ENCODE measurements around the gene NHS. TPM values are rescaled to one million over a fixed set of nuclear protein-coding genes. Genes with fewer than 3 reads are reported as not detected.

Gene NHS
- total RNA-seq, 1 donor from 2014 or later: 6.6 TPM

- Histone ChIP-seq H3K27me3 (ENCODE audit: insufficient read depth, low read length) (no peaks in the 10 kb centered on the region), H3K4me2 (ENCODE audit: low read length) (no peak overlapping the region), H3K4me1 (ENCODE audit: insufficient read depth, low read length) (peaks cover 9% of the 10 kb centered on the region), H3K4me3 (ENCODE audit: insufficient read depth, low read depth, low read length) (no peak overlapping the region), H3K9ac (ENCODE audit: low read length) (no peak overlapping the region), H2AFZ (ENCODE audit: low read depth, low read length) (no peak overlapping the region), H3K9me3 (ENCODE audit: insufficient read depth, low read depth, low read length) (no peaks in the 10 kb centered on the region), H3K36me3 (ENCODE audit: insufficient read depth, low read length) (no peaks in the 10 kb centered on the region), H3K27ac (ENCODE audit: low read depth, low read length) (no peak overlapping the region), H3K79me2 (ENCODE audit: insufficient read depth, low read length) (peaks cover 54% of the 10 kb centered on the region), H4K20me1 (ENCODE audit: insufficient read depth, low read length) (no peaks in the 10 kb centered on the region)
- Mint-ChIP-seq H3K9me3 (ENCODE audit: unreplicated experiment) (no peaks in the 10 kb centered on the region), H3K27me3 (ENCODE audit: low read depth, unreplicated experiment) (no peaks in the 10 kb centered on the region), H3K27ac (ENCODE audit: unreplicated experiment) (no peak overlapping the region), H3K4me3 (ENCODE audit: unreplicated experiment) (no peak overlapping the region), H3K4me1 (ENCODE audit: low read depth, unreplicated experiment) (peaks cover 14% of the 10 kb centered on the region), H3K36me3 (ENCODE audit: low read depth, unreplicated experiment) (no peaks in the 10 kb centered on the region)
- DNase-seq (ENCODE audit: low read depth) (no peak), FAIRE-seq (peak; percentile 99)
- TF ChIP-seq EZH2 (IDR thresholded peaks at IDR 0.05; ENCODE audit: insufficient read depth, low read length) (no peak), CTCF (IDR thresholded peaks at IDR 0.05; ENCODE audit: insufficient read depth, low read depth, low read length) (no peak)
Observed at GRCh38 chrX:17465802-17466201, 90.8 kb downstream of the NHS start.

- TF ChIP-seq CTCF (IDR thresholded peaks at IDR 0.05; ENCODE audit: insufficient read depth, low read depth, low read length) (no peak), EZH2 (IDR thresholded peaks at IDR 0.05; ENCODE audit: insufficient read depth, low read length) (no peak)
- H3K4me2 ChIP-seq (ENCODE audit: low read length): no peak overlapping the region
- H3K27ac ChIP-seq (ENCODE audit: low read depth, low read length): no peak overlapping the region
- H3K27me3 ChIP-seq (ENCODE audit: insufficient read depth, low read length): no peaks in the 10 kb centered on the region
- no peak overlapping the region for H3K9ac ChIP-seq (ENCODE audit: low read length)
- H3K9me3 Mint-ChIP-seq (ENCODE audit: unreplicated experiment): no peaks in the 10 kb centered on the region
- peaks cover 36% of the 10 kb centered on the region for H3K79me2 ChIP-seq (ENCODE audit: insufficient read depth, low read length)
- H3K9me3 ChIP-seq (ENCODE audit: insufficient read depth, low read depth, low read length): no peaks in the 10 kb centered on the region
- no peak overlapping the region for H2AFZ ChIP-seq (ENCODE audit: low read depth, low read length)
- no peak overlapping the region for H3K27ac Mint-ChIP-seq (ENCODE audit: unreplicated experiment)
- no peaks in the 10 kb centered on the region for H3K27me3 Mint-ChIP-seq (ENCODE audit: low read depth, unreplicated experiment)
- H3K4me1 ChIP-seq (ENCODE audit: insufficient read depth, low read length): peaks cover 9% of the 10 kb centered on the region
- H3K36me3 ChIP-seq (ENCODE audit: insufficient read depth, low read length): no peaks in the 10 kb centered on the region
- peak; percentile 67 for DNase-seq (ENCODE audit: low read depth)
- H3K4me3 Mint-ChIP-seq (ENCODE audit: unreplicated experiment): no peak overlapping the region
- FAIRE-seq: no peak
- no peaks in the 10 kb centered on the region for H3K36me3 Mint-ChIP-seq (ENCODE audit: low read depth, unreplicated experiment)
- no peak overlapping the region for H3K4me3 ChIP-seq (ENCODE audit: insufficient read depth, low read depth, low read length)
- no peaks in the 10 kb centered on the region for H4K20me1 ChIP-seq (ENCODE audit: insufficient read depth, low read length)
- H3K4me1 Mint-ChIP-seq (ENCODE audit: low read depth, unreplicated experiment): peaks cover 6% of the 10 kb centered on the region
Observed at GRCh38 chrX:17470136-17470535, 95.1 kb downstream of the NHS start.

- Mint-ChIP-seq H3K27me3 (ENCODE audit: low read depth, unreplicated experiment) (no peaks in the 10 kb centered on the region), H3K4me3 (ENCODE audit: unreplicated experiment) (no peak overlapping the region), H3K9me3 (ENCODE audit: unreplicated experiment) (no peaks in the 10 kb centered on the region), H3K27ac (ENCODE audit: unreplicated experiment) (no peak overlapping the region), H3K4me1 (ENCODE audit: low read depth, unreplicated experiment) (peaks cover 15% of the 10 kb centered on the region), H3K36me3 (ENCODE audit: low read depth, unreplicated experiment) (no peaks in the 10 kb centered on the region)
- no peak for TF ChIP-seq CTCF (IDR thresholded peaks at IDR 0.05; ENCODE audit: insufficient read depth, low read depth, low read length)
- no peak for TF ChIP-seq EZH2 (IDR thresholded peaks at IDR 0.05; ENCODE audit: insufficient read depth, low read length)
- Histone ChIP-seq H3K4me1 (ENCODE audit: insufficient read depth, low read length) (peaks cover 19% of the 10 kb centered on the region), H3K27ac (ENCODE audit: low read depth, low read length) (no peak overlapping the region), H2AFZ (ENCODE audit: low read depth, low read length) (no peak overlapping the region), H3K36me3 (ENCODE audit: insufficient read depth, low read length) (no peaks in the 10 kb centered on the region), H3K79me2 (ENCODE audit: insufficient read depth, low read length) (peaks cover 28% of the 10 kb centered on the region), H3K27me3 (ENCODE audit: insufficient read depth, low read length) (no peaks in the 10 kb centered on the region), H3K4me3 (ENCODE audit: insufficient read depth, low read depth, low read length) (no peak overlapping the region), H4K20me1 (ENCODE audit: insufficient read depth, low read length) (peaks cover 1% of the 10 kb centered on the region), H3K9me3 (ENCODE audit: insufficient read depth, low read depth, low read length) (no peaks in the 10 kb centered on the region), H3K4me2 (ENCODE audit: low read length) (no peak overlapping the region), H3K9ac (ENCODE audit: low read length) (no peak overlapping the region)
- DNase-seq (ENCODE audit: low read depth) (peak; percentile 54), FAIRE-seq (no peak)
Observed at GRCh38 chrX:17471121-17471520, 96.1 kb downstream of the NHS start.
